ENCODE results near the gene SLN. TPM values are rescaled to one million over a fixed set of nuclear protein-coding genes. Genes with fewer than 3 reads are reported as not detected.
"Not testable (repeated sequence)": the region's sequence is repeated elsewhere in the genome, so short reads cannot be mapped to it uniquely, and the experiment has no call there.

Gene SLN
- total RNA-seq (2021; ENCODE audit: unreplicated experiment): not detected
- not detected in 2 replicates for polyA plus RNA-seq (2012)
- Bru-seq, nascent RNA: not detected
- BruChase-seq, experiment 1, labeled RNA remaining after a 6-hour chase: percentile 10 among the genes with signal in this experiment
- BruChase-seq, experiment 2, labeled RNA remaining after a 2-hour chase: not detected
- long read RNA-seq: 0 reads

DNA sequence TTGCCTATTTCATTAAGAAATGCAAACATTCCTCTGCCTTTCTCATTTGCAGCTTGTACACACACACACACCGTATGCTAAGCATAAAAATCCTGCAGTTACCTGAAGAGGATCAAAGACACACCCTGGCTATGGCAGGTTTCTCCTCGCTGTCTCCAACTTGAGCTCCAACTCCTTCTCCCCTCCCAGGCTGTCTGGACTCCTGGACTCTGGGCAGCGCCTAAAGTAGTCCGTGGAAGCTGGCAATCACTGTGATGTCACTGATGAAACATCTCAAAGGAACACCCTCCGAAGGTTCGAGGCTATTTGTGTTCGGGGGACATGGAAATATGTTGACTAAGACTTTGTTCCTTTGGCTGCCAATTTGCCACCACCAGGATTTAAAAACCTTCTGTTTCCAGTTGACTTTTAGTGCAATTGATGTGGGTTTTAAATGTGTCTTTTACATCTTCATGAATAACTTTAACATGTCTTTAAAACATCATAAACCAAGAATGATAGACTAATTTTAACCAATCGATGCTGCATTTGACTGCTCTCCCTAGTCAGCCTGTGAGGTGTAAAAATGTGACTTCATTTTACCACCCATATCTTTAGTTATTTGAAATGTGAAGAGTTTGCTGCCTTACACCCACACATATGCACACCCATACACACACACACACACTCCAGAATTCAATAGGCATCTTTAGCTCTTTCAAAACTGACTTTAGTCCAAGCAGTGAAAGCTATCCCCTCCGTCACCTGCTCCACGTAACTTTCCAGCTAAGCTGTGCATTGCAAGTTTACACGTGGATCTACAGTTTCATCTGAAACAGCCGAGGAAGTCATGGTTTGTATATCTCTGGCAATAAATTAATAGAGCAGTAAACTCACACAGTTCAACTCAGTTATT is at the start of gene SLN:
Gene SLN (minus strand): TSS at position 196 of the 895 bp plus-strand sequence.
- no peak for DNase-seq (ENCODE audit: low read depth, low spot score)
- ChIA-PET RAD21 (ENCODE audit: low non-redundant PET in 1 of 2, low total read pairs in 2 of 2, uncharacterized antibody in 2 of 2, unreplicated experiment in 2 of 2) (interaction anchor here in 1 of 2 experiments (0.6 kb wide), 1 partner anchor 134 kb away, joined by 5 read pairs; no protein-coding TSS in a partner anchor), POLR2A (no interaction called here), CTCF (no interaction called here)
- Histone ChIP-seq H3K9me2 (ENCODE audit: insufficient read depth) (no peaks in the 10 kb centered on the region), H3K79me2 (ENCODE audit: insufficient read depth, low read length) (no peaks in the 10 kb centered on the region), H3K36me3 (ENCODE audit: control insufficient read depth in 1 of 2, insufficient read depth in 2 of 2, low read length in 2 of 2) (no peaks in the 10 kb centered on the region), H3K4me1 (ENCODE audit: control insufficient read depth in 1 of 2, insufficient read depth in 2 of 2, low read length in 2 of 2) (no peaks in the 10 kb centered on the region), H3K4me2 (ENCODE audit: low read length) (no peak within 1 kb of the TSS), H3K27ac (ENCODE audit: low read depth, low read length) (no peak within 1 kb of the TSS), H4K20me1 (ENCODE audit: insufficient read depth) (no peaks in the 10 kb centered on the region), H3K4me3 (replicated peaks in 1 of 2; ENCODE audit: low read depth in 1 of 2, low read length in 2 of 2) (no peak within 1 kb of the TSS), H3K9ac (ENCODE audit: low read length) (no peak within 1 kb of the TSS), H3K27me3 (ENCODE audit: insufficient read depth, low read length) (no peaks in the 10 kb centered on the region; the same call in 1 of the 2 replicates), H3K9me3 (ENCODE audit: control insufficient read depth in 1 of 2, insufficient read depth in 1 of 2, low read depth in 1 of 2, low read length in 2 of 2) (no peaks in the 10 kb centered on the region), H2AFZ (ENCODE audit: low read depth, low read length, poor library complexity, severe bottlenecking) (no peak within 1 kb of the TSS)
- intact Hi-C loops (cut with micrococcal nuclease): no loop called here
- no TSS peak for BruUV-seq (replicated peaks)
- TF ChIP-seq SRF (IDR thresholded peaks at IDR 0.05; ENCODE audit: low read depth) (no peak), JUND (IDR thresholded peaks at IDR 0.05) (no peak), FOSL1 (IDR thresholded peaks at IDR 0.05; ENCODE audit: low read depth) (no peak), ELF1 (IDR thresholded peaks at IDR 0.05; ENCODE audit: borderline replicate concordance, low read depth) (no peak), TCF7L2 (IDR thresholded peaks at IDR 0.05; ENCODE audit: borderline replicate concordance, extremely low read depth, insufficient read depth, insufficient read length) (no peak), EGR1 (IDR thresholded peaks at IDR 0.05; ENCODE audit: low read depth) (no peak), EZH2phosphoT487 (IDR thresholded peaks at IDR 0.05; ENCODE audit: borderline replicate concordance) (no peak), CTCF (IDR thresholded peaks at IDR 0.05 in 2 of 3, conservative IDR thresholded peaks at IDR 0.05 in 1 of 3; ENCODE audit: borderline replicate concordance in 1 of 3, insufficient read depth in 1 of 3, low read depth in 2 of 3, low read length in 2 of 3) (no peak), ZFX (IDR thresholded peaks at IDR 0.05) (no peak), MAX (IDR thresholded peaks at IDR 0.05) (no peak), ZNF274 (IDR thresholded peaks at IDR 0.05; ENCODE audit: low read depth, low read length) (no peak), EZH2 (IDR thresholded peaks at IDR 0.05) (no peak)
- TF ChIP-seq, protein P1, sequence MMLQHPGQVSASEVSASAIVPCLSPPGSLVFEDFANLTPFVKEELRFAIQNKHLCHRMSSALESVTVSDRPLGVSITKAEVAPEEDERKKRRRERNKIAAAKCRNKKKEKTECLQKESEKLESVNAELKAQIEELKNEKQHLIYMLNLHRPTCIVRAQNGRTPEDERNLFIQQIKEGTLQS (IDR thresholded peaks at IDR 0.05): no peak
- ATAC-seq: no peak

GRCh38 chr11:107758719-107759355 is 47.0 kb upstream of the SLN start:
- intact Hi-C loops (cut with micrococcal nuclease); H3K79me2 ChIP-seq (ENCODE audit: insufficient read depth, low read length); POLR2A ChIA-PET; H3K27me3 ChIP-seq (ENCODE audit: insufficient read depth, low read length); ATAC-seq; H2AFZ ChIP-seq (ENCODE audit: low read depth, low read length, poor library complexity, severe bottlenecking); H3K27ac ChIP-seq (ENCODE audit: low read depth, low read length); H4K20me1 ChIP-seq (ENCODE audit: insufficient read depth); DNase-seq (ENCODE audit: low read depth, low spot score); H3K4me2 ChIP-seq (ENCODE audit: low read length); H3K9me2 ChIP-seq (ENCODE audit: insufficient read depth); H3K9ac ChIP-seq (ENCODE audit: low read length); H3K4me1 ChIP-seq (ENCODE audit: control insufficient read depth in 1 of 2, insufficient read depth in 2 of 2, low read length in 2 of 2); H3K4me3 ChIP-seq (replicated peaks in 1 of 2; ENCODE audit: low read depth in 1 of 2, low read length in 2 of 2); H3K36me3 ChIP-seq (ENCODE audit: control insufficient read depth in 1 of 2, insufficient read depth in 2 of 2, low read length in 2 of 2); BruUV-seq (replicated peaks); H3K9me3 ChIP-seq (ENCODE audit: control insufficient read depth in 1 of 2, insufficient read depth in 1 of 2, low read depth in 1 of 2, low read length in 2 of 2); RAD21 ChIA-PET (ENCODE audit: low non-redundant PET in 1 of 2, low total read pairs in 2 of 2, uncharacterized antibody in 2 of 2, unreplicated experiment in 2 of 2): not testable (repeated sequence)
- CTCF ChIA-PET: interaction anchor here (1.1 to 1.4 kb wide), 2 partner anchors 13 to 18 kb away, joined by 3 to 4 read pairs; no protein-coding TSS in a partner anchor

Data from HCT116 (cell line).